GM12874 (cell line): ENCODE data around the gene DCPS.

Source experiments
- CTCF ChIP-seq: IDR thresholded peaks from 2 replicates; pipeline ENCODE4 v1.5.1; 2011; ENCODE audit warnings: low read depth, mild to moderate bottlenecking, control low read depth, low read length, moderate library complexity; ENCODE audit not compliant: insufficient read depth

The DCPS gene

GRCh38 chr11:126265811-126266210 lies 38.0 kb upstream of the DCPS start:
- no peak for TF ChIP-seq CTCF

DNA sequence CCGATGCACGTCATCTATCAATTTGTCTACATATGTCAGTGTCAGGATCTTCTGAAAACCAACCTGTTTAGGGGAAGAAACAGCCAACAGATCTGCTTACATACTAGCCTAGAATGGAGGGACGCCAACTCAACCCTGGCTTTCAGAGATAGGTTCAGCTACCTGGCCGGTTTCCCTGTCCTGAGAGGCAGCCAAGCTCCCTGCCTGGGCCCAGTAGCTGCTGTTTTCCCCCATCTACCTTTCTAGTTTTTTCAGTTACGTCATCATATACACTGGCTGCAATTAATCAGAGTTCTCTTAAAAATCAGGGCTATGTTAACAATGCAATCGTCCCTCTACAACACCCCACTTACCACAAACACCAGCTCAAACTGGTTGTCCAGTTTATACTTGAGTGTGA lies 36.2 kb upstream of the DCPS start:
- no peak for TF ChIP-seq CTCF

GRCh38 chr11:126268361-126268707 lies 35.5 kb upstream of the DCPS start:
- no peak for TF ChIP-seq CTCF

DNA sequence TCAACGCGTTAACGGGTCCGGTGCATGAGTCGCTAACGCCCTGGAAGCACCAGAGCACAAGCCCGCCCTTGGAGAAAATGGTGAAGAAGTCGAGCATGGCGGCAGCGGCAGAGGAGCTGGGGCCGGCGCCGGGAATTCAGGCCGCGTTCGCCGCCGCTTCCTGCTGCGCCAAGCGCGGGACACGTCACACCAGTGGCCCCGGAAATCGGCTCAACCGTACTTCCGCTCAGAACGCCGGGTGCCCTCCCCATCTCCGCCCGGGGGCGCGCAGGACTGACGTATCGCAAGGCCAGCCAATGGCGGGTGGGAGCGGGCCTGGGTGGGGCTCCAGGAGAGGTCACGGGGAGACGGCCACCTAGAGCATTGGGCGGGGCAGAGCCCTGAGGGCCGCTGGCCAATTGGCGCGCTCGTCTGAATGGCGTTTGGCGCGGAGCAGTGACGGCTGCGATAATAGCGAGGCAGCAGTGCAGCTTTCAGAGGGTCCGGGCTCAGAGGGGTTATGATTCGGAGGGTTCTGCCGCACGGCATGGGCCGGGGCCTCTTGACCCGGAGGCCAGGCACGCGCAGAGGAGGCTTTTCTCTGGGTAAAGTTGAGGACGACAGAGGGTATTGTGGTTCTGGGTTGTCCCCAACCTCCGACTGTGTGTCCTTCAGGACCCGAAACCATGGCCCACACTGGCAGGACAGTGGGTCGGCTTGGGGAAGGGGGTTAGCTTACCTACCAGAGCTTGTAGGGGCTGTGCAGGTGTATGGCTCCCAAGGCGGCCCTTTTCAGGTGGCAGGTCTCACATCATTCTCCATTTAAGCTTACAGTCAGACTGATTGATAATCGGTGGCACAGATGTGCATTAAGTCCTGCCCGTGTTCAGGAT lies 34.9 kb upstream of the DCPS start, which contains the start of the genes FOXRED1 and SRPRA:
FOXRED1 (plus strand) TSS at position 447 of the 872 bp plus-strand sequence; CDS start at position 500, 53 bp downstream.
SRPRA (minus strand) TSS at position 188 of the 872 bp plus-strand sequence; CDS start at position 97, 91 bp downstream.
- TF ChIP-seq CTCF = no peak

GRCh38 chr11:126277322-126277721 lies 26.5 kb upstream of the DCPS start:
- TF ChIP-seq CTCF = no peak

GRCh38 chr11:126277780-126278179 lies 26.1 kb upstream of the DCPS start:
- no peak for TF ChIP-seq CTCF

- no peak for TF ChIP-seq CTCF
Observed at GRCh38 chr11:126279191-126279590, 24.7 kb upstream of the DCPS start.
